Neural cell (in vitro differentiated cells): ENCODE data around the gene WFIKKN1. TPM values are rescaled to one million over a fixed set of nuclear protein-coding genes. Genes with fewer than 3 reads are reported as not detected.

Source experiments
- H2AFZ ChIP-seq: fragments of 200-600, 300-800 bp; sonication (generic), shearing (Covaris generic); 2 replicates; pipeline ENCODE4 v1.6.0; 2014; ENCODE audit warnings: low read depth, mild to moderate bottlenecking, antibody characterized with exemption, low read length, moderate library complexity
- H3F3A ChIP-seq: fragments of 200-600 bp; shearing (Covaris generic); 2 replicates; pipeline ENCODE4 v1.6.1; 2016; ENCODE audit warnings: mild to moderate bottlenecking, moderate library complexity, mixed read lengths, antibody characterized with exemption, low read length; ENCODE audit not compliant: insufficient read depth, poor library complexity, severe bottlenecking
- H3K27ac ChIP-seq: fragments of 200-600, 300-800 bp; sonication (generic), shearing (Covaris generic); 2 replicates; pipeline ENCODE4 v1.5.1; 2014; ENCODE audit warnings: mild to moderate bottlenecking, low read length, moderate library complexity
- H3K27me3 ChIP-seq: fragments of 300-800, 200-600 bp; sonication (generic), shearing (Covaris generic); 2 replicates; pipeline ENCODE4 v1.6.0; 2014; ENCODE audit warnings: mild to moderate bottlenecking, low read depth, low read length, moderate library complexity; ENCODE audit not compliant: insufficient read depth
- H3K36me3 ChIP-seq: fragments of 300-800, 200-600 bp; sonication (generic), shearing (Covaris generic); 2 replicates; pipeline ENCODE4 v1.5.1; 2014; ENCODE audit warnings: mild to moderate bottlenecking, antibody characterized with exemption, low read length, moderate library complexity; ENCODE audit not compliant: insufficient read depth
- H3K4me2 ChIP-seq: fragments of 300-800, 200-600 bp; sonication (generic), shearing (Covaris generic); 2 replicates; pipeline ENCODE4 v1.6.0; 2014; ENCODE audit warnings: mild to moderate bottlenecking, low read length
- H3K4me3 ChIP-seq: fragments of 300-800, 200-600 bp; sonication (generic), shearing (Covaris generic); 2 replicates; pipeline ENCODE4 v1.5.1; 2014; ENCODE audit warnings: mild to moderate bottlenecking, low read length, moderate library complexity
- H3K79me2 ChIP-seq: fragments of 200-600 bp; shearing (Covaris generic); replicated peaks from 2 replicates; pipeline ENCODE4 v1.6.0; 2014; ENCODE audit warnings: mild to moderate bottlenecking, low read length, moderate library complexity; ENCODE audit not compliant: insufficient read depth
- H3K9ac ChIP-seq: fragments of 300-800, 200-600 bp; sonication (generic), shearing (Covaris generic); 2 replicates; pipeline ENCODE4 v1.6.1; 2016; ENCODE audit warnings: mild to moderate bottlenecking, low read length, mixed read lengths
- H3K9me2 ChIP-seq: fragments of 200-600 bp; shearing (Covaris generic); 2 replicates; pipeline ENCODE4 v1.6.1; 2016; ENCODE audit warnings: mild to moderate bottlenecking, low read length, mixed read lengths; ENCODE audit not compliant: insufficient read depth
- H3K9me3 ChIP-seq: fragments of 200-600, 300-800 bp; sonication (generic), shearing (Covaris generic); 2 replicates; pipeline ENCODE4 v1.6.1; 2016; ENCODE audit warnings: mild to moderate bottlenecking, mixed run types, low read length, moderate library complexity, mixed read lengths
- H4K20me1 ChIP-seq: fragments of 200-600 bp; shearing (Covaris generic); 2 replicates; pipeline ENCODE4 v1.6.1; 2016; ENCODE audit warnings: mild to moderate bottlenecking, mixed run types; ENCODE audit not compliant: insufficient read depth
- EP300 ChIP-seq: fragments of 450-650 bp; conservative IDR thresholded peaks from 2 replicates; pipeline ENCODE4 v1.6.1; 2014; ENCODE audit warnings: antibody characterized with exemption, mild to moderate bottlenecking, moderate library complexity; ENCODE audit not compliant: poor library complexity, severe bottlenecking
- EZH2 ChIP-seq: fragments of 200-600, 300-800 bp; shearing (Covaris generic), sonication (generic); IDR thresholded peaks from 2 replicates; pipeline ENCODE4 v1.6.1; 2014; ENCODE audit warnings: antibody characterized with exemption, low read length, borderline replicate concordance, mild to moderate bottlenecking; ENCODE audit not compliant: insufficient read depth, poor library complexity, severe bottlenecking
- MXI1 ChIP-seq: fragments of 450-650 bp; conservative IDR thresholded peaks from 2 replicates; pipeline ENCODE4 v1.6.1; 2014; ENCODE audit warnings: antibody characterized with exemption, mild to moderate bottlenecking; ENCODE audit not compliant: poor library complexity, severe bottlenecking
- POLR2AphosphoS5 ChIP-seq: IDR thresholded peaks from 2 replicates; pipeline ENCODE4 v1.6.1; 2012
- RAD21 ChIP-seq: fragments of 450-650 bp; conservative IDR thresholded peaks from 2 replicates; pipeline ENCODE4 v1.6.1; 2014; ENCODE audit warnings: antibody characterized with exemption, mild to moderate bottlenecking, moderate library complexity
- REST ChIP-seq: IDR thresholded peaks from 2 replicates; pipeline ENCODE4 v1.6.1; 2012; ENCODE audit warnings: borderline replicate concordance
- SMC3 ChIP-seq: fragments of 450-650 bp; conservative IDR thresholded peaks from 2 replicates; pipeline ENCODE4 v1.6.1; 2014; ENCODE audit warnings: antibody characterized with exemption, mild to moderate bottlenecking, moderate library complexity; ENCODE audit not compliant: poor library complexity
- TAF1 ChIP-seq: IDR thresholded peaks from 2 replicates; pipeline ENCODE4 v1.6.1; 2012; ENCODE audit warnings: low read depth
- polyA plus RNA-seq: library from polyadenylated mRNA; depleted of rRNA; stranded (reverse); fragments of >200 nt; gene quantifications from 2 replicates; pipeline ENCODE4 v1.2.3, GENCODE V29; 2014
- TF ChIP-seq, protein P1 (sequence below): fragments of 450-650 bp; IDR thresholded peaks from 2 replicates; pipeline ENCODE4 v1.5.1; 2014; ENCODE audit warnings: antibody characterized with exemption, mild to moderate bottlenecking, moderate library complexity; ENCODE audit not compliant: poor library complexity, severe bottlenecking

WFIKKN1 gene
- polyA plus RNA-seq, 1 donor from 2014 or later: 0.43 TPM

DNA sequence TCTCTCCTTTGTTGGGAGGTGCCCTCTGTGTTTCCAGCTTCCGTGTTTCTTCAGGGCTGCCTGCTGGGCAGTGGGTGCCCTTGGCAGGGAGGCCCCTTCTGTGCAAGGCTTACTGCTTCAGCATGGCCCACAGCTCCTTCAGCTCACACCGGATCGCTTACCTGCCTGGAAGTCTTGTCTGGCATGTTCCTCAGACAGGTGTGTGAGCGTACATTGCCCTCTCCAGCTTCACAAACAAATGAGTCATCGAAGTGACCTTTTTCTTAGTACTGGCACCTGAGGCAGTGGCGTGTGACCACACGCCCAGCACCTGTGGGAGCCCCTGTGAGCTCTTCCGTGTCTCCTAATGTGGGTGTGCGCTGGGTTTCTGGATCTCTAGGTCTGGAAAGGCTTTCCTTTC lies 37.4 kb upstream of the WFIKKN1 start:
- H2AFZ ChIP-seq: no peak overlapping the region
- no peak overlapping the region for H3K4me3 ChIP-seq
- H3K9ac ChIP-seq: no peak overlapping the region

GRCh38 chr16:593807-594206 lies 37.0 kb upstream of the WFIKKN1 start:
- no peaks in the 10 kb centered on the region for H3K9me2 ChIP-seq

More for the DNA sequence above, 37.4 kb upstream of the WFIKKN1 start:
- Histone ChIP-seq H3F3A (no peaks in the 10 kb centered on the region), H3K79me2 (peaks cover 29% of the 10 kb centered on the region), H3K9me3 (no peaks in the 10 kb centered on the region), H4K20me1 (peaks cover 4% of the 10 kb centered on the region), H3K36me3 (no peaks in the 10 kb centered on the region), H3K4me2 (no peak overlapping the region), H3K27ac (no peak overlapping the region), H3K9me2 (no peaks in the 10 kb centered on the region), H3K27me3 (no peaks in the 10 kb centered on the region)
- TF ChIP-seq RAD21: no peak
- TF ChIP-seq, protein P1, sequence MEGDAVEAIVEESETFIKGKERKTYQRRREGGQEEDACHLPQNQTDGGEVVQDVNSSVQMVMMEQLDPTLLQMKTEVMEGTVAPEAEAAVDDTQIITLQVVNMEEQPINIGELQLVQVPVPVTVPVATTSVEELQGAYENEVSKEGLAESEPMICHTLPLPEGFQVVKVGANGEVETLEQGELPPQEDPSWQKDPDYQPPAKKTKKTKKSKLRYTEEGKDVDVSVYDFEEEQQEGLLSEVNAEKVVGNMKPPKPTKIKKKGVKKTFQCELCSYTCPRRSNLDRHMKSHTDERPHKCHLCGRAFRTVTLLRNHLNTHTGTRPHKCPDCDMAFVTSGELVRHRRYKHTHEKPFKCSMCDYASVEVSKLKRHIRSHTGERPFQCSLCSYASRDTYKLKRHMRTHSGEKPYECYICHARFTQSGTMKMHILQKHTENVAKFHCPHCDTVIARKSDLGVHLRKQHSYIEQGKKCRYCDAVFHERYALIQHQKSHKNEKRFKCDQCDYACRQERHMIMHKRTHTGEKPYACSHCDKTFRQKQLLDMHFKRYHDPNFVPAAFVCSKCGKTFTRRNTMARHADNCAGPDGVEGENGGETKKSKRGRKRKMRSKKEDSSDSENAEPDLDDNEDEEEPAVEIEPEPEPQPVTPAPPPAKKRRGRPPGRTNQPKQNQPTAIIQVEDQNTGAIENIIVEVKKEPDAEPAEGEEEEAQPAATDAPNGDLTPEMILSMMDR: no peak
- no peak for TF ChIP-seq MXI1
- no peak for TF ChIP-seq EP300
- no peak for TF ChIP-seq POLR2AphosphoS5
- TF ChIP-seq SMC3: no peak
- TF ChIP-seq TAF1: no peak
- no peak for TF ChIP-seq REST
- TF ChIP-seq EZH2: no peak

More at GRCh38 chr16:593807-594206, 37.0 kb upstream of the WFIKKN1 start:
- H3F3A ChIP-seq: no peaks in the 10 kb centered on the region
- H3K9ac ChIP-seq: no peak overlapping the region
- peaks cover 29% of the 10 kb centered on the region for H3K79me2 ChIP-seq
- no peak overlapping the region for H3K4me2 ChIP-seq
- H3K27me3 ChIP-seq: no peaks in the 10 kb centered on the region
- no peak overlapping the region for H3K27ac ChIP-seq
- no peaks in the 10 kb centered on the region for H3K9me3 ChIP-seq
- no peak overlapping the region for H3K4me3 ChIP-seq
- H4K20me1 ChIP-seq: peaks cover 4% of the 10 kb centered on the region
- no peak for TF ChIP-seq EZH2
- no peak for TF ChIP-seq POLR2AphosphoS5
- TF ChIP-seq, protein P1: no peak
- H2AFZ ChIP-seq: no peak overlapping the region
- peaks cover under 1% of the 10 kb centered on the region for H3K36me3 ChIP-seq
